Right renal pelvis (tissue), 4 donors: ENCODE results near the gene CHORDC1. TPM values are rescaled to one million over a fixed set of nuclear protein-coding genes. Genes with fewer than 3 reads are reported as not detected.

Experiments used
- polyA plus RNA-seq, 4 donors: library from polyadenylated mRNA; unstranded; fragments of 120-200 nt; gene quantifications; one replicate each; pipeline ENCODE4 v1.2.1, GENCODE V29; 2013; ENCODE audit not compliant: insufficient read length in 4 of 4

The CHORDC1 gene
- polyA plus RNA-seq, 4 donors, result 46.0 to 57.4 (median 47.0) TPM

Other genes with a start within 250 kb of the CHORDC1 start
- not detected for gene TRIM49C, start 191.9 kb downstream of the CHORDC1 start, polyA plus RNA-seq
- not detected for gene UBTFL1, start 137.1 kb downstream of the CHORDC1 start, polyA plus RNA-seq
- gene NAALAD2, start 88.4 kb downstream of the CHORDC1 start, polyA plus RNA-seq, result 10 to 100 TPM; 18.5 to 30.0 (median 26.5) TPM